MM.1S (cell line): Measurements from ENCODE around the gene MVB12B.

Source experiments
- DNase-seq: peaks from one replicate; pipeline ENCODE4 v3.0.0-alpha.2; 2015
- H2AFZ ChIP-seq: fragments of 300-600 bp; sonication (generic); 2 replicates; pipeline ENCODE4 v1.6.0; 2016; ENCODE audit warnings: antibody characterized with exemption, low read length
- H3F3A ChIP-seq: fragments of 300-600 bp; sonication (generic); 2 replicates; pipeline ENCODE4 v1.6.1; 2016; ENCODE audit warnings: mild to moderate bottlenecking, antibody characterized with exemption, low read length, moderate library complexity, mixed read lengths; ENCODE audit not compliant: insufficient read depth
- H3K27ac ChIP-seq: fragments of 300-600 bp; sonication (generic); 2 replicates; pipeline ENCODE4 v1.5.1; 2016; ENCODE audit warnings: mild to moderate bottlenecking, low read length
- H3K27me3 ChIP-seq: fragments of 300-600 bp; sonication (generic); replicated peaks from 2 replicates; pipeline ENCODE4 v1.6.0; 2016; ENCODE audit warnings: low read length; ENCODE audit not compliant: insufficient read depth
- H3K36me3 ChIP-seq: fragments of 300-600 bp; sonication (generic); replicated peaks from 2 replicates; pipeline ENCODE4 v1.6.1; 2016; ENCODE audit warnings: mild to moderate bottlenecking, low read length, mixed read lengths; ENCODE audit not compliant: insufficient read depth
- H3K4me1 ChIP-seq: fragments of 300-600 bp; sonication (generic); 2 replicates; pipeline ENCODE4 v1.6.1; 2016; ENCODE audit warnings: low read length, mixed read lengths
- H3K4me2 ChIP-seq: fragments of 300-600 bp; sonication (generic); 2 replicates; pipeline ENCODE4 v1.6.0; 2016; ENCODE audit warnings: low read depth, low read length
- H3K4me3 ChIP-seq: fragments of 300-600 bp; sonication (generic); 2 replicates; pipeline ENCODE4 v1.5.1; 2016; ENCODE audit warnings: low read length, mixed read lengths
- H3K79me2 ChIP-seq: fragments of 300-600 bp; sonication (generic); 2 replicates; pipeline ENCODE4 v1.6.1; 2016; ENCODE audit warnings: mixed run types, low read length, mixed read lengths
- H3K9ac ChIP-seq: fragments of 300-600 bp; sonication (generic); 2 replicates; pipeline ENCODE4 v1.6.1; 2016; ENCODE audit warnings: low read length, mixed read lengths
- H3K9me2 ChIP-seq: fragments of 300-600 bp; sonication (generic); replicated peaks from 2 replicates; pipeline ENCODE4 v1.6.1; 2016; ENCODE audit warnings: mild to moderate bottlenecking, low read length, mixed read lengths; ENCODE audit not compliant: insufficient read depth
- H3K9me3 ChIP-seq: fragments of 300-600 bp; sonication (generic); replicated peaks from 2 replicates; pipeline ENCODE4 v1.6.1; 2016; ENCODE audit warnings: mild to moderate bottlenecking, low read length, mixed read lengths; ENCODE audit not compliant: insufficient read depth
- H4K20me1 ChIP-seq: fragments of 300-600 bp; sonication (generic); 2 replicates; pipeline ENCODE4 v1.6.1; 2016; ENCODE audit warnings: mild to moderate bottlenecking, low read length, moderate library complexity, mixed read lengths; ENCODE audit not compliant: insufficient read depth
- EZH2 ChIP-seq: fragments of 300-600 bp; sonication (generic); optimal IDR thresholded peaks from 2 replicates; pipeline ENCODE3; 2017; ENCODE audit warnings: low read depth, mild to moderate bottlenecking, antibody characterized with exemption, low read length, mixed read lengths
- EZH2phosphoT487 ChIP-seq: fragments of 300-600 bp; sonication (generic); IDR thresholded peaks from 2 replicates; pipeline ENCODE4 v1.6.1; 2018; ENCODE audit warnings: antibody characterized with exemption, low read length
- TF ChIP-seq, protein P1 (sequence below): fragments of 300-600 bp; sonication (generic); IDR thresholded peaks from 2 replicates; pipeline ENCODE4 v1.5.1; 2016; ENCODE audit warnings: antibody characterized with exemption, low read length, mixed read lengths

The MVB12B gene

DNA sequence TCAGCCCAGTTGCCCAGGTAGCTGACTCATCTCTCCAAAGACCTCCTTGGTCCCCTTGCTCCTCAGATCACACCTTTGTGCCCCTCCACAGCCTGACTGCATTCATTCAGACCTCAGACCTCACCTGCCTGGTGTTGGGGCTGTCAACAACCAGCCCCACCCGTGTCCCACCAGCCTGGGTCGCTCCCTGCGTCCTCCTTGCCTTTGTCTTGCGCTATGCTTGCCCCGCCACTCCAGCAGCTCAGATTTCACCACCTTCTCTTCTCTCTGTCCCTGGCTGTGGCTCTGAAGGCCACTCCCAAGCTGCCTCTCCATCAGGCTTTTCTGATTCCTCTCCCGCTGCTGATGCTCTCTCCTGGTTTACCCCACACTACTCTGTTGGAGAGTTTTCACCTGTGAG lies 103.5 kb downstream of the MVB12B start:
- no peaks in the 10 kb centered on the region for H3K79me2 ChIP-seq
- DNase-seq: no peak
- no peak overlapping the region for H3K4me2 ChIP-seq
- no peaks in the 10 kb centered on the region for H4K20me1 ChIP-seq
- no peak overlapping the region for H3K9ac ChIP-seq
- no peaks in the 10 kb centered on the region for H3K9me3 ChIP-seq
- H3K9me2 ChIP-seq: no peaks in the 10 kb centered on the region
- TF ChIP-seq, protein P1, sequence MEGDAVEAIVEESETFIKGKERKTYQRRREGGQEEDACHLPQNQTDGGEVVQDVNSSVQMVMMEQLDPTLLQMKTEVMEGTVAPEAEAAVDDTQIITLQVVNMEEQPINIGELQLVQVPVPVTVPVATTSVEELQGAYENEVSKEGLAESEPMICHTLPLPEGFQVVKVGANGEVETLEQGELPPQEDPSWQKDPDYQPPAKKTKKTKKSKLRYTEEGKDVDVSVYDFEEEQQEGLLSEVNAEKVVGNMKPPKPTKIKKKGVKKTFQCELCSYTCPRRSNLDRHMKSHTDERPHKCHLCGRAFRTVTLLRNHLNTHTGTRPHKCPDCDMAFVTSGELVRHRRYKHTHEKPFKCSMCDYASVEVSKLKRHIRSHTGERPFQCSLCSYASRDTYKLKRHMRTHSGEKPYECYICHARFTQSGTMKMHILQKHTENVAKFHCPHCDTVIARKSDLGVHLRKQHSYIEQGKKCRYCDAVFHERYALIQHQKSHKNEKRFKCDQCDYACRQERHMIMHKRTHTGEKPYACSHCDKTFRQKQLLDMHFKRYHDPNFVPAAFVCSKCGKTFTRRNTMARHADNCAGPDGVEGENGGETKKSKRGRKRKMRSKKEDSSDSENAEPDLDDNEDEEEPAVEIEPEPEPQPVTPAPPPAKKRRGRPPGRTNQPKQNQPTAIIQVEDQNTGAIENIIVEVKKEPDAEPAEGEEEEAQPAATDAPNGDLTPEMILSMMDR: no peak
- TF ChIP-seq EZH2phosphoT487: no peak
- no peak for TF ChIP-seq EZH2
- no peaks in the 10 kb centered on the region for H3F3A ChIP-seq
- no peaks in the 10 kb centered on the region for H3K4me1 ChIP-seq
- H3K27me3 ChIP-seq: no peaks in the 10 kb centered on the region
- H2AFZ ChIP-seq: no peak overlapping the region
- H3K4me3 ChIP-seq: no peak overlapping the region
- H3K27ac ChIP-seq: no peak overlapping the region
- no peaks in the 10 kb centered on the region for H3K36me3 ChIP-seq

DNA sequence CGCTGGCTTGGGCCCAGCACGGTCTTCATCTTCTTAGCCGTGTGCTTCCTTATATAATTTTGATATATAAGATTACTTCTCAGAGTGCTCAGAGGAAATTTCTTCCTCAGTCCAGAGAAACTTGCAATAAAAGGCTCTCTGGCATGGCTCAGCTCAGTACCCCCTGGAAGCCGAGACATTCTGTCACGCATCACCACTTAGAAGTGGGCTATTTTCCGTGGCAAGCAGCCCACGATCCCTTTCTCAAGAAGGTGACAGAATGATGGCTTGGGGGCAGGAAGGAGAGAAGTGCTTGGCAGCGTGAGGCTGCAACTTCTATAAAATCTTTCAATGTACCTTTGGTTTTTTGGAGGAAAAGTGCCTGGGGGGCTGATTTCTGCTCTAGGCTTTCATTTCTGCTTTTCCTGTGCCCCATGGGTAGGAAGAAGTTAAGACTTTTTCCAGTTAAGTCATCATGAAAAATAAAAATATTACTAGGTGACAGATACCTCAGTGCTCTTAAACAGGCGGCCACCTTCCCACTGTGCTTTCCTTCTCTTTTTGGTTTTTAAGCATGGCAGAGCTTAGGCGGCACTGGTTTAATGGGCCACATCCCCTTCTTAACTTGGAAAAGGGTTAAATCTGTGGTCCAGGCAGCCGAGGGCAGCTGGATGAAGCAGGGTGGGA lies 104.6 kb downstream of the MVB12B start:
- Histone ChIP-seq H4K20me1 (no peaks in the 10 kb centered on the region), H3F3A (no peaks in the 10 kb centered on the region), H3K27ac (no peak overlapping the region), H3K9me3 (no peaks in the 10 kb centered on the region), H3K4me3 (no peak overlapping the region), H3K9me2 (no peaks in the 10 kb centered on the region), H3K27me3 (no peaks in the 10 kb centered on the region), H3K79me2 (no peaks in the 10 kb centered on the region), H3K4me1 (no peaks in the 10 kb centered on the region), H3K9ac (no peak overlapping the region), H3K4me2 (no peak overlapping the region), H3K36me3 (no peaks in the 10 kb centered on the region), H2AFZ (no peak overlapping the region)
- TF ChIP-seq, protein P1: no peak
- no peak for TF ChIP-seq EZH2
- TF ChIP-seq EZH2phosphoT487: no peak
- no peak for DNase-seq

DNA sequence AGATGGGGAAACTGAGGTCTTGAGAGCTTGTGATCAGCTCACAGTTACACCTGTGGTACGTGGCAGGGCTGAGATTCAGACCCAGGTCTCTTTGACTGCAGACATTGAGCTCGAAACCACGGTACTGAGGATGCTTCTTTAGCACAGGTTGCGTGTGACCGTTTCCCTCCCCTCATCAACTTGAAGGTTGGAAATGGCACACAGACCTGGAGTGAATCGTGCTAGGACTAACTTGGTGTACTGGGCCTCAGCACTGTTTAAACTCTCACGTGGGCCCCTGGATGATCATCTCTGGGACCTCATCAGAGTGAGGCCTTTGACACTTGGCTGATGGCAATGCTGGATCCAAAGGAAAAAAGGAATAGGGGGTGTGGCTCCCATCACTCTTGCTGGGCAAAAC lies 106.0 kb downstream of the MVB12B start:
- H3K4me3 ChIP-seq: no peak overlapping the region
- TF ChIP-seq, protein P1: no peak
- no peak for TF ChIP-seq EZH2phosphoT487
- TF ChIP-seq EZH2: no peak
- H3F3A ChIP-seq: no peaks in the 10 kb centered on the region
- H3K27me3 ChIP-seq: no peaks in the 10 kb centered on the region
- H3K4me2 ChIP-seq: no peak overlapping the region
- no peak overlapping the region for H3K9ac ChIP-seq
- no peaks in the 10 kb centered on the region for H3K9me3 ChIP-seq
- no peaks in the 10 kb centered on the region for H3K79me2 ChIP-seq
- H3K27ac ChIP-seq: no peak overlapping the region
- DNase-seq: no peak
- H3K9me2 ChIP-seq: no peaks in the 10 kb centered on the region
- no peaks in the 10 kb centered on the region for H4K20me1 ChIP-seq
- H3K4me1 ChIP-seq: no peaks in the 10 kb centered on the region
- H2AFZ ChIP-seq: no peak overlapping the region
- no peaks in the 10 kb centered on the region for H3K36me3 ChIP-seq
